MM.1S (cell line): ENCODE data around the gene LCLAT1.

ENCODE experiments used
- DNase-seq: peaks from one replicate; pipeline ENCODE4 v3.0.0-alpha.2; 2015
- H2AFZ ChIP-seq: fragments of 300-600 bp; sonication (generic); 2 replicates; pipeline ENCODE4 v1.6.0; 2016; ENCODE audit warnings: antibody characterized with exemption, low read length
- H3F3A ChIP-seq: fragments of 300-600 bp; sonication (generic); 2 replicates; pipeline ENCODE4 v1.6.1; 2016; ENCODE audit warnings: mild to moderate bottlenecking, antibody characterized with exemption, low read length, moderate library complexity, mixed read lengths; ENCODE audit not compliant: insufficient read depth
- H3K27ac ChIP-seq: fragments of 300-600 bp; sonication (generic); 2 replicates; pipeline ENCODE4 v1.5.1; 2016; ENCODE audit warnings: mild to moderate bottlenecking, low read length
- H3K27me3 ChIP-seq: fragments of 300-600 bp; sonication (generic); replicated peaks from 2 replicates; pipeline ENCODE4 v1.6.0; 2016; ENCODE audit warnings: low read length; ENCODE audit not compliant: insufficient read depth
- H3K36me3 ChIP-seq: fragments of 300-600 bp; sonication (generic); replicated peaks from 2 replicates; pipeline ENCODE4 v1.6.1; 2016; ENCODE audit warnings: mild to moderate bottlenecking, low read length, mixed read lengths; ENCODE audit not compliant: insufficient read depth
- H3K4me1 ChIP-seq: fragments of 300-600 bp; sonication (generic); 2 replicates; pipeline ENCODE4 v1.6.1; 2016; ENCODE audit warnings: low read length, mixed read lengths
- H3K4me2 ChIP-seq: fragments of 300-600 bp; sonication (generic); 2 replicates; pipeline ENCODE4 v1.6.0; 2016; ENCODE audit warnings: low read depth, low read length
- H3K4me3 ChIP-seq: fragments of 300-600 bp; sonication (generic); 2 replicates; pipeline ENCODE4 v1.5.1; 2016; ENCODE audit warnings: low read length, mixed read lengths
- H3K79me2 ChIP-seq: fragments of 300-600 bp; sonication (generic); 2 replicates; pipeline ENCODE4 v1.6.1; 2016; ENCODE audit warnings: mixed run types, low read length, mixed read lengths
- H3K9ac ChIP-seq: fragments of 300-600 bp; sonication (generic); 2 replicates; pipeline ENCODE4 v1.6.1; 2016; ENCODE audit warnings: low read length, mixed read lengths
- H3K9me2 ChIP-seq: fragments of 300-600 bp; sonication (generic); replicated peaks from 2 replicates; pipeline ENCODE4 v1.6.1; 2016; ENCODE audit warnings: mild to moderate bottlenecking, low read length, mixed read lengths; ENCODE audit not compliant: insufficient read depth
- H3K9me3 ChIP-seq: fragments of 300-600 bp; sonication (generic); replicated peaks from 2 replicates; pipeline ENCODE4 v1.6.1; 2016; ENCODE audit warnings: mild to moderate bottlenecking, low read length, mixed read lengths; ENCODE audit not compliant: insufficient read depth
- H4K20me1 ChIP-seq: fragments of 300-600 bp; sonication (generic); 2 replicates; pipeline ENCODE4 v1.6.1; 2016; ENCODE audit warnings: mild to moderate bottlenecking, low read length, moderate library complexity, mixed read lengths; ENCODE audit not compliant: insufficient read depth
- CTCF ChIP-seq: fragments of 300-600 bp; sonication (generic); IDR thresholded peaks from 2 replicates; pipeline ENCODE4 v1.5.1; 2016; ENCODE audit warnings: antibody characterized with exemption, low read length, mixed read lengths
- EZH2 ChIP-seq: fragments of 300-600 bp; sonication (generic); optimal IDR thresholded peaks from 2 replicates; pipeline ENCODE3; 2017; ENCODE audit warnings: low read depth, mild to moderate bottlenecking, antibody characterized with exemption, low read length, mixed read lengths
- EZH2phosphoT487 ChIP-seq: fragments of 300-600 bp; sonication (generic); IDR thresholded peaks from 2 replicates; pipeline ENCODE4 v1.6.1; 2018; ENCODE audit warnings: antibody characterized with exemption, low read length

The LCLAT1 gene

GRCh38 chr2:30484145-30484544 is 37.1 kb downstream of the LCLAT1 start:
- 0 out of 2 replicates have a peak, but pooled peaks cover 4% of the 10 kb centered on the region for H3K4me1 ChIP-seq
- no peak overlapping the region for H2AFZ ChIP-seq
- H3K27me3 ChIP-seq, result no peaks in the 10 kb centered on the region
- H3K36me3 ChIP-seq, result no peaks in the 10 kb centered on the region
- H4K20me1 ChIP-seq, result no peaks in the 10 kb centered on the region
- no peaks in the 10 kb centered on the region; the same call in 1 of the 2 replicates for H3F3A ChIP-seq
- DNase-seq, result no peak
- no peaks in the 10 kb centered on the region for H3K9me3 ChIP-seq
- H3K27ac ChIP-seq, result no peak overlapping the region
- no peak overlapping the region for H3K4me2 ChIP-seq
- no peaks in the 10 kb centered on the region for H3K79me2 ChIP-seq
- H3K9ac ChIP-seq, result no peak overlapping the region
- no peak for TF ChIP-seq EZH2
- no peak for TF ChIP-seq CTCF
- no peak for TF ChIP-seq EZH2phosphoT487
- no peaks in the 10 kb centered on the region for H3K9me2 ChIP-seq
- no peak overlapping the region for H3K4me3 ChIP-seq

- TF ChIP-seq EZH2phosphoT487 (no peak), CTCF (no peak)
- Histone ChIP-seq H3K27ac (no peak overlapping the region), H2AFZ (no peak overlapping the region), H3K4me3 (no peak overlapping the region), H3K9me3 (no peaks in the 10 kb centered on the region), H3K9me2 (no peaks in the 10 kb centered on the region), H3K36me3 (no peaks in the 10 kb centered on the region), H3K9ac (no peak overlapping the region), H3K4me1 (0 out of 2 replicates have a peak, but pooled peaks cover 4% of the 10 kb centered on the region), H3K79me2 (no peaks in the 10 kb centered on the region), H3K27me3 (no peaks in the 10 kb centered on the region), H3F3A (no peaks in the 10 kb centered on the region; the same call in 1 of the 2 replicates), H3K4me2 (no peak overlapping the region), H4K20me1 (no peaks in the 10 kb centered on the region)
- DNase-seq, result no peak
Observed at GRCh38 chr2:30484995-30485394, 37.9 kb downstream of the LCLAT1 start.

GRCh38 chr2:30486655-30487054 is 39.6 kb downstream of the LCLAT1 start:
- Histone ChIP-seq H2AFZ (no peak overlapping the region), H3K27me3 (no peaks in the 10 kb centered on the region), H3K79me2 (no peaks in the 10 kb centered on the region), H3K36me3 (no peaks in the 10 kb centered on the region), H4K20me1 (no peaks in the 10 kb centered on the region), H3K4me1 (0 out of 2 replicates have a peak, but pooled peaks cover 4% of the 10 kb centered on the region), H3K4me3 (no peak overlapping the region), H3F3A (no peaks in the 10 kb centered on the region; the same call in 1 of the 2 replicates), H3K9ac (no peak overlapping the region), H3K27ac (no peak overlapping the region), H3K9me2 (no peaks in the 10 kb centered on the region), H3K9me3 (no peaks in the 10 kb centered on the region), H3K4me2 (no peak overlapping the region)
- no peak for DNase-seq
- no peak for TF ChIP-seq CTCF
- no peak for TF ChIP-seq EZH2
- TF ChIP-seq EZH2phosphoT487, result no peak
